ENCODE measurements around the gene ZRSR2. TPM values are rescaled to one million over a fixed set of nuclear protein-coding genes. Genes with fewer than 3 reads are reported as not detected.

ZRSR2 gene
- total and polyA plus RNA-seq, 2 of the 13 experiments (the other 11 are each of a cell fraction or from before 2014, with no cell fraction given), result 3.6 to 4.9 TPM

DNA sequence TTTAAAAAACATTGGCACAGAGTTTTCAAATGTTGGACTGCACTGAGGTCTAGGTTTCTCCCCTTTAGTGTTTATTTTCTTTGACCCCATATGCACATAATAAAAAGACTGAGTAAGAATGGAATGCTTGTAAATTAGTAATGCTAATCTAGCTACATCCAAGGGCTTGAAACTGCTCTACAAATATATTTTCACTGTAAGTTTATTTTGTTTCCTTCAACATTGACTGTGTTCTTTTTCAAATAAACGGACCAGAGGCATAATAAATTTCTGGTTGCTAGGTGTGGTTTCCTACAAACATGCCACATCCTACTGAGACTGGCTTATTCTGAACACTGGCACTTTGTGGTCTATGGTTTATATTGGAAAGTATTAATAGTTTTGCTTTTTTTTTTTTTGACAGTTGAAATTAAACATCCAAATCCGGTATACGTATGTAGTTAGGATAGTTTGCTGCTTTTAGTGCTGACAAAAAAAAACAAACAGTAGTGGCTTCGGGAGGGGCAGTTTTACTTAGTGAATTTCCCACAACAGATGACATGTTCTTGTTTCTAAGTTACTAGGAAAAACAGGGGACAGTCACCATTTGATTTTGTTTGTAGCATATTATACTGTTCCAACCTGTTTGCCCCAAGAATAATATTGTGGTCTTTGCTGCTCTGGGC is 39.0 kb upstream of the ZRSR2 start:
- no peak for FAIRE-seq

DNA sequence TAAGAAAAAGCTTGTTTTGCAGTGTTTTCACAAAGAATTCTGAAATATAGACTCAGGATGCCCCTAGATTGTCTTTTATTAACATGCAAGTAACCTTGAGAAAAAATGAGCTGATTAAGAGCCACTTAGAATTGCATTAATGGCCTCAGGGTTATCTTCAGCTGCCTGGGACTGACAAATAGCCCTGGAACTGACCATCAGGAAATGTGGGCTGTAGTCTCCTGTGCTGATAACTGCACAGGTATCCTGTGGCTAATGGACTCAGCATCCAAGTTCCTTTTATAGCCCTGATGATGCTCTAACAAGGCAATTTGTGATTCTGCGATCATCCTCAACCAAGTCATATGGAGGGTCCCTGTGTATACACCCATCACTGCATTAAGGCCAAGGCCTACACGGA is 35.2 kb upstream of the ZRSR2 start:
- Histone ChIP-seq H4K20me1 (ENCODE audit: insufficient read depth, low read length) (no peaks in the 10 kb centered on the region), H3K36me3 (replicated peaks in 1 of 2; ENCODE audit: control insufficient read depth in 1 of 2, insufficient read depth in 2 of 2, low read length in 2 of 2) (no peaks in the 10 kb centered on the region), H3K4me1 (ENCODE audit: insufficient read depth, low read length) (no peaks in the 10 kb centered on the region), H2AFZ (ENCODE audit: low read length) (no peak overlapping the region), H3K27ac (ENCODE audit: extremely low read length, insufficient read depth, low read length) (no peak overlapping the region), H3K4me2 (ENCODE audit: low read depth, low read length) (no peak overlapping the region), H3K9me3 (ENCODE audit: low read length) (no peaks in the 10 kb centered on the region), H3K79me2 (ENCODE audit: insufficient read depth, low read length) (no peaks in the 10 kb centered on the region), H3K4me3 (replicated peaks in 1 of 3; ENCODE audit: insufficient read depth in 1 of 3, low read depth in 2 of 3, low read length in 3 of 3) (no peak overlapping the region), H3K27me3 (ENCODE audit: control insufficient read depth in 1 of 2, insufficient read depth in 2 of 2, low read length in 2 of 2) (no peaks in the 10 kb centered on the region), H3K9ac (ENCODE audit: insufficient read depth, low read depth, low read length) (no peak overlapping the region)
- ChIA-PET CTCF (ENCODE audit: low intra/inter-chr PET ratio, low total read pairs) (no interaction called here), POLR2A (no interaction called here)
- intact Hi-C loops (cut with micrococcal nuclease; ENCODE audit: unreplicated experiment) (no loop called here), in situ Hi-C loops (cut with HindIII; ENCODE audit: extremely low pct_ligation_motif_present, low pct_unique_long_range_greater_than_20kb) (no loop called here)
- DNase-seq (ENCODE audit: low spot score) (no peak), FAIRE-seq (no peak), ATAC-seq (no peak)
- BruUV-seq (replicated peaks), result no TSS peak
- 100% methylated on average over 1 of the region's 2 CpGs for WGBS (ENCODE audit: low lambda C conversion rate)
- TF ChIP-seq NFKB2 (CRISPR knock-in tag; IDR thresholded peaks at IDR 0.05; ENCODE audit: borderline replicate concordance) (no peak), HES4 (CRISPR knock-in tag; IDR thresholded peaks at IDR 0.05; ENCODE audit: borderline replicate concordance) (no peak), ZFP36 (IDR thresholded peaks at IDR 0.05; ENCODE audit: borderline replicate concordance, low read depth, low read length, partially characterized antibody) (no peak), ELF1 (CRISPR knock-in tag; IDR thresholded peaks at IDR 0.05) (no peak), ZBTB1 (CRISPR knock-in tag; IDR thresholded peaks at IDR 0.05; ENCODE audit: borderline replicate concordance) (no peak), AKAP8 (CRISPR knock-in tag; IDR thresholded peaks at IDR 0.05) (no peak), THYN1 (CRISPR knock-in tag; IDR thresholded peaks at IDR 0.05; ENCODE audit: borderline replicate concordance, low read depth) (no peak), KMT2A (CRISPR knock-in tag; IDR thresholded peaks at IDR 0.05) (no peak), NONO (IDR thresholded peaks at IDR 0.05) (no peak), NONO (CRISPR knock-in tag; conservative IDR thresholded peaks at IDR 0.05) (no peak), ZNF761 (CRISPR knock-in tag; conservative IDR thresholded peaks at IDR 0.05) (no peak)
- TF ChIP-seq, protein P1, sequence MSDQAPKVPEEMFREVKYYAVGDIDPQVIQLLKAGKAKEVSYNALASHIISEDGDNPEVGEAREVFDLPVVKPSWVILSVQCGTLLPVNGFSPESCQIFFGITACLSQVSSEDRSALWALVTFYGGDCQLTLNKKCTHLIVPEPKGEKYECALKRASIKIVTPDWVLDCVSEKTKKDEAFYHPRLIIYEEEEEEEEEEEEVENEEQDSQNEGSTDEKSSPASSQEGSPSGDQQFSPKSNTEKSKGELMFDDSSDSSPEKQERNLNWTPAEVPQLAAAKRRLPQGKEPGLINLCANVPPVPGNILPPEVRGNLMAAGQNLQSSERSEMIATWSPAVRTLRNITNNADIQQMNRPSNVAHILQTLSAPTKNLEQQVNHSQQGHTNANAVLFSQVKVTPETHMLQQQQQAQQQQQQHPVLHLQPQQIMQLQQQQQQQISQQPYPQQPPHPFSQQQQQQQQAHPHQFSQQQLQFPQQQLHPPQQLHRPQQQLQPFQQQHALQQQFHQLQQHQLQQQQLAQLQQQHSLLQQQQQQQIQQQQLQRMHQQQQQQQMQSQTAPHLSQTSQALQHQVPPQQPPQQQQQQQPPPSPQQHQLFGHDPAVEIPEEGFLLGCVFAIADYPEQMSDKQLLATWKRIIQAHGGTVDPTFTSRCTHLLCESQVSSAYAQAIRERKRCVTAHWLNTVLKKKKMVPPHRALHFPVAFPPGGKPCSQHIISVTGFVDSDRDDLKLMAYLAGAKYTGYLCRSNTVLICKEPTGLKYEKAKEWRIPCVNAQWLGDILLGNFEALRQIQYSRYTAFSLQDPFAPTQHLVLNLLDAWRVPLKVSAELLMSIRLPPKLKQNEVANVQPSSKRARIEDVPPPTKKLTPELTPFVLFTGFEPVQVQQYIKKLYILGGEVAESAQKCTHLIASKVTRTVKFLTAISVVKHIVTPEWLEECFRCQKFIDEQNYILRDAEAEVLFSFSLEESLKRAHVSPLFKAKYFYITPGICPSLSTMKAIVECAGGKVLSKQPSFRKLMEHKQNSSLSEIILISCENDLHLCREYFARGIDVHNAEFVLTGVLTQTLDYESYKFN (CRISPR knock-in tag; conservative IDR thresholded peaks at IDR 0.05), result no peak
- TF ChIP-seq, protein P2, sequence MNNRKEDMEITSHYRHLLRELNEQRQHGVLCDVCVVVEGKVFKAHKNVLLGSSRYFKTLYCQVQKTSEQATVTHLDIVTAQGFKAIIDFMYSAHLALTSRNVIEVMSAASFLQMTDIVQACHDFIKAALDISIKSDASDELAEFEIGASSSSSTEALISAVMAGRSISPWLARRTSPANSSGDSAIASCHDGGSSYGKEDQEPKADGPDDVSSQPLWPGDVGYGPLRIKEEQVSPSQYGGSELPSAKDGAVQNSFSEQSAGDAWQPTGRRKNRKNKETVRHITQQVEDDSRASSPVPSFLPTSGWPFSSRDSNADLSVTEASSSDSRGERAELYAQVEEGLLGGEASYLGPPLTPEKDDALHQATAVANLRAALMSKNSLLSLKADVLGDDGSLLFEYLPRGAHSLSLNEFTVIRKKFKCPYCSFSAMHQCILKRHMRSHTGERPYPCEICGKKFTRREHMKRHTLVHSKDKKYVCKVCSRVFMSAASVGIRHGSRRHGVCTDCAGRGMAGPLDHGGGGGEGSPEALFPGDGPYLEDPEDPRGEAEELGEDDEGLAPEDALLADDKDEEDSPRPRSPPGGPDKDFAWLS (CRISPR knock-in tag; IDR thresholded peaks at IDR 0.05; ENCODE audit: borderline replicate concordance), result no peak

More for the DNA sequence above, 39.0 kb upstream of the ZRSR2 start:
- no peak for DNase-seq (ENCODE audit: low spot score)
- H3K79me2 ChIP-seq (ENCODE audit: insufficient read depth, low read length), result no peaks in the 10 kb centered on the region
- H2AFZ ChIP-seq (ENCODE audit: low read length), result no peak overlapping the region
- no TSS peak for BruUV-seq (replicated peaks)
- WGBS (ENCODE audit: low lambda C conversion rate), result 97% methylated on average over 4 of the region's 4 CpGs
- no peaks in the 10 kb centered on the region for H4K20me1 ChIP-seq (ENCODE audit: insufficient read depth, low read length)
- H3K27ac ChIP-seq (ENCODE audit: extremely low read length, insufficient read depth, low read length), result no peak overlapping the region
- intact Hi-C loops (cut with micrococcal nuclease; ENCODE audit: unreplicated experiment), result no loop called here
- H3K9ac ChIP-seq (ENCODE audit: insufficient read depth, low read depth, low read length), result no peak overlapping the region
- CTCF ChIA-PET (ENCODE audit: low intra/inter-chr PET ratio, low total read pairs), result no interaction called here
- no peak for TF ChIP-seq HNRNPL (IDR thresholded peaks at IDR 0.05; ENCODE audit: low read depth, low read length)
- no peaks in the 10 kb centered on the region for H3K27me3 ChIP-seq (ENCODE audit: control insufficient read depth in 1 of 2, insufficient read depth in 2 of 2, low read length in 2 of 2)
- H3K36me3 ChIP-seq (replicated peaks in 1 of 2; ENCODE audit: control insufficient read depth in 1 of 2, insufficient read depth in 2 of 2, low read length in 2 of 2), result no peaks in the 10 kb centered on the region
- no peak overlapping the region for H3K4me2 ChIP-seq (ENCODE audit: low read depth, low read length)
- H3K4me1 ChIP-seq (ENCODE audit: insufficient read depth, low read length), result no peaks in the 10 kb centered on the region
- POLR2A ChIA-PET, result no interaction called here
- no peaks in the 10 kb centered on the region for H3K9me3 ChIP-seq (ENCODE audit: low read length)
- no peak for ATAC-seq
- H3K4me3 ChIP-seq (replicated peaks in 1 of 3; ENCODE audit: insufficient read depth in 1 of 3, low read depth in 2 of 3, low read length in 3 of 3), result no peak overlapping the region
- in situ Hi-C loops (cut with HindIII; ENCODE audit: extremely low pct_ligation_motif_present, low pct_unique_long_range_greater_than_20kb), result no loop called here

All from HepG2 (cell line).